KMS-11 (cell line): Measurements from ENCODE around the gene FRMD4A.

Source experiments
- H2AFZ ChIP-seq: fragments of 200-600 bp; sonication (generic); 2 replicates; pipeline ENCODE4 v1.6.1; 2016; ENCODE audit warnings: antibody characterized with exemption, mixed run types, low read depth
- H3K27ac ChIP-seq: fragments of 200-600 bp; sonication (generic); 2 replicates; pipeline ENCODE4 v1.6.1; 2016; ENCODE audit warnings: mild to moderate bottlenecking, mixed run types
- H3K27me3 ChIP-seq: fragments of 200-600 bp; sonication (generic); 2 replicates; pipeline ENCODE4 v1.6.1; 2017; ENCODE audit warnings: mild to moderate bottlenecking, low read depth, mixed run types, moderate library complexity; ENCODE audit not compliant: insufficient read depth
- H3K36me3 ChIP-seq: fragments of 200-600 bp; sonication (generic); 2 replicates; pipeline ENCODE4 v1.6.1; 2017; ENCODE audit warnings: mild to moderate bottlenecking, mixed run types; ENCODE audit not compliant: insufficient read depth
- H3K4me1 ChIP-seq: fragments of 200-600 bp; sonication (generic); 2 replicates; pipeline ENCODE4 v1.6.1; 2016; ENCODE audit warnings: mild to moderate bottlenecking, low read depth, mixed run types; ENCODE audit not compliant: poor library complexity, severe bottlenecking
- H3K4me2 ChIP-seq: fragments of 200-600 bp; sonication (generic); 2 replicates; pipeline ENCODE4 v1.7.0; 2016; ENCODE audit warnings: mild to moderate bottlenecking, mixed run types
- H3K4me3 ChIP-seq: fragments of 200-600 bp; sonication (generic); IDR thresholded peaks from 2 replicates; pipeline ENCODE4 v1.6.1; 2017; ENCODE audit warnings: low read depth, low read length, mixed read lengths; ENCODE audit not compliant: insufficient read depth
- H3K79me2 ChIP-seq: fragments of 200-600 bp; sonication (generic); 2 replicates; pipeline ENCODE4 v1.6.1; 2016; ENCODE audit warnings: low read depth, mixed run types; ENCODE audit not compliant: insufficient read depth
- H3K9ac ChIP-seq: fragments of 200-600 bp; sonication (generic); 2 replicates; pipeline ENCODE4 v1.6.1; 2016; ENCODE audit warnings: mild to moderate bottlenecking, mixed run types
- H4K20me1 ChIP-seq: fragments of 200-600 bp; sonication (generic); 2 replicates; pipeline ENCODE4 v1.6.1; 2016; ENCODE audit warnings: mild to moderate bottlenecking, mixed run types; ENCODE audit not compliant: insufficient read depth
- CTCF ChIP-seq: fragments of 200-600 bp; sonication (generic); conservative IDR thresholded peaks from 2 replicates; pipeline ENCODE4 v1.6.1; 2017; ENCODE audit warnings: low read depth, mild to moderate bottlenecking, antibody characterized with exemption, low read length, moderate library complexity, mixed read lengths

Gene FRMD4A

GRCh38 chr10:13942035-13942434 is 388.7 kb downstream of the FRMD4A start:
- H3K27me3 ChIP-seq: no peaks in the 10 kb centered on the region
- no peaks in the 10 kb centered on the region for H4K20me1 ChIP-seq
- H3K27ac ChIP-seq: no peak overlapping the region
- no peak overlapping the region for H2AFZ ChIP-seq
- H3K4me2 ChIP-seq: peak overlapping the region; percentile 8; the same call in 1 of the 2 replicates
- no peak for TF ChIP-seq CTCF
- H3K4me3 ChIP-seq: no peak overlapping the region
- H3K9ac ChIP-seq: no peak overlapping the region
- no peaks in the 10 kb centered on the region for H3K36me3 ChIP-seq
- no peaks in the 10 kb centered on the region for H3K79me2 ChIP-seq
- H3K4me1 ChIP-seq: peaks cover 18% of the 10 kb centered on the region

- no peak for TF ChIP-seq CTCF
- H3K36me3 ChIP-seq: no peaks in the 10 kb centered on the region
- no peaks in the 10 kb centered on the region for H3K27me3 ChIP-seq
- no peak overlapping the region for H3K4me2 ChIP-seq
- no peak overlapping the region for H3K27ac ChIP-seq
- no peaks in the 10 kb centered on the region for H4K20me1 ChIP-seq
- H3K4me3 ChIP-seq: no peak overlapping the region
- H2AFZ ChIP-seq: no peak overlapping the region
- no peak overlapping the region for H3K9ac ChIP-seq
- peaks cover 18% of the 10 kb centered on the region for H3K4me1 ChIP-seq
- no peaks in the 10 kb centered on the region for H3K79me2 ChIP-seq
Measured at GRCh38 chr10:13939391-13939790, 391.3 kb downstream of the FRMD4A start.

GRCh38 chr10:13938950-13939349 is 391.8 kb downstream of the FRMD4A start:
- H3K4me2 ChIP-seq: no peak overlapping the region
- H3K9ac ChIP-seq: no peak overlapping the region

GRCh38 chr10:13936826-13937225 is 393.9 kb downstream of the FRMD4A start:
- no peak overlapping the region for H3K27ac ChIP-seq
- TF ChIP-seq CTCF: no peak

More at GRCh38 chr10:13938950-13939349, 391.8 kb downstream of the FRMD4A start:
- Histone ChIP-seq H3K4me3 (no peak overlapping the region), H3K36me3 (no peaks in the 10 kb centered on the region), H3K79me2 (no peaks in the 10 kb centered on the region), H3K27ac (no peak overlapping the region), H2AFZ (no peak overlapping the region), H4K20me1 (no peaks in the 10 kb centered on the region), H3K27me3 (no peaks in the 10 kb centered on the region), H3K4me1 (peaks cover 18% of the 10 kb centered on the region)
- TF ChIP-seq CTCF: no peak

GRCh38 chr10:13930120-13930519 is 400.6 kb downstream of the FRMD4A start:
- no peak overlapping the region for H3K9ac ChIP-seq
- H3K79me2 ChIP-seq: no peaks in the 10 kb centered on the region
- no peak overlapping the region for H3K4me3 ChIP-seq
- H2AFZ ChIP-seq: no peak overlapping the region
- no peaks in the 10 kb centered on the region for H4K20me1 ChIP-seq
- no peak overlapping the region for H3K4me2 ChIP-seq
- H3K27ac ChIP-seq: no peak overlapping the region
- H3K36me3 ChIP-seq: no peaks in the 10 kb centered on the region
- no peaks in the 10 kb centered on the region for H3K4me1 ChIP-seq
- no peak for TF ChIP-seq CTCF
- H3K27me3 ChIP-seq: no peaks in the 10 kb centered on the region

More at GRCh38 chr10:13936826-13937225, 393.9 kb downstream of the FRMD4A start:
- Histone ChIP-seq H4K20me1 (no peaks in the 10 kb centered on the region), H3K36me3 (no peaks in the 10 kb centered on the region), H3K9ac (no peak overlapping the region), H2AFZ (no peak overlapping the region), H3K4me2 (no peak overlapping the region), H3K79me2 (no peaks in the 10 kb centered on the region), H3K4me1 (peaks cover 7% of the 10 kb centered on the region), H3K27me3 (no peaks in the 10 kb centered on the region), H3K4me3 (no peak overlapping the region)
